OCI-LY1 (cell line): ENCODE results near the gene SYT3.

ENCODE experiments used
- EZH2 ChIP-seq: fragments of 200-600 bp; sonication (generic), shearing (Covaris generic); IDR thresholded peaks from 2 replicates; pipeline ENCODE4 v1.8.0; 2017; ENCODE audit warnings: borderline replicate concordance, mixed run types, mild to moderate bottlenecking, antibody characterized with exemption, low read length, moderate library complexity, mixed read lengths
- TF ChIP-seq, protein P1 (sequence below): fragments of 200-600 bp; sonication (generic), shearing (Covaris generic); IDR thresholded peaks from 2 replicates; pipeline ENCODE4 v1.5.1; 2017; ENCODE audit warnings: mild to moderate bottlenecking, antibody characterized with exemption, low read length, moderate library complexity, mixed read lengths

DNA sequence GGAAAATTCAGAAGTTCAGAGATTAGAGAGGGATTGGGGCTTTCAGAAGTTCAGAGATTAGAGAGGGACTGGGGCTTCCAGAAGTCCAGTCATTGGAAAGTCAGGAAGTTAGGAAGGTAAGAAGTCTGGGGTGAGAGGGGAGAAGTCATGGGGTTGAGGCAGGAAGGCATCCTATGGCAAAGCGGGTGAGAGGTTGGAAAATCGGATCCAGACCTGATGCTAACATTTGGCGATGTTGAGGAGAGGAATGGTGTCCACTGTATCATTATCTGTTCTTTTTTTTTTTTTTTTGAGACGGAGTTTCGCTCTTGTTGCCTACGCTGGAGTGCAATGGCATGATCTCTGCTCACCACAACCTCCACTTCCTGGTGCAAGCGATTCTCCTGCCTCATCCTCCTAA, 11.1 kb downstream of the SYT3 start:
- TF ChIP-seq, protein P1, sequence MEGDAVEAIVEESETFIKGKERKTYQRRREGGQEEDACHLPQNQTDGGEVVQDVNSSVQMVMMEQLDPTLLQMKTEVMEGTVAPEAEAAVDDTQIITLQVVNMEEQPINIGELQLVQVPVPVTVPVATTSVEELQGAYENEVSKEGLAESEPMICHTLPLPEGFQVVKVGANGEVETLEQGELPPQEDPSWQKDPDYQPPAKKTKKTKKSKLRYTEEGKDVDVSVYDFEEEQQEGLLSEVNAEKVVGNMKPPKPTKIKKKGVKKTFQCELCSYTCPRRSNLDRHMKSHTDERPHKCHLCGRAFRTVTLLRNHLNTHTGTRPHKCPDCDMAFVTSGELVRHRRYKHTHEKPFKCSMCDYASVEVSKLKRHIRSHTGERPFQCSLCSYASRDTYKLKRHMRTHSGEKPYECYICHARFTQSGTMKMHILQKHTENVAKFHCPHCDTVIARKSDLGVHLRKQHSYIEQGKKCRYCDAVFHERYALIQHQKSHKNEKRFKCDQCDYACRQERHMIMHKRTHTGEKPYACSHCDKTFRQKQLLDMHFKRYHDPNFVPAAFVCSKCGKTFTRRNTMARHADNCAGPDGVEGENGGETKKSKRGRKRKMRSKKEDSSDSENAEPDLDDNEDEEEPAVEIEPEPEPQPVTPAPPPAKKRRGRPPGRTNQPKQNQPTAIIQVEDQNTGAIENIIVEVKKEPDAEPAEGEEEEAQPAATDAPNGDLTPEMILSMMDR = no peak
- TF ChIP-seq EZH2 = no peak
